H1 (cell line): ENCODE data around the gene ZFP82. TPM values are rescaled to one million over a fixed set of nuclear protein-coding genes. Genes with fewer than 3 reads are reported as not detected.

Source experiments
- BACH1 ChIP-seq: IDR thresholded peaks from 2 replicates; pipeline ENCODE4 v1.6.1; 2012; ENCODE audit warnings: low read length, improper control_type of control experiment
- CBX5 ChIP-seq: fragments of 300-800, 300-1000 bp; sonication (generic); IDR thresholded peaks from 2 replicates; pipeline ENCODE4 v1.7.1; 2016; ENCODE audit warnings: antibody characterized with exemption, low read length, low read depth
- CHD2 ChIP-seq: IDR thresholded peaks from 2 replicates; pipeline ENCODE4 v1.6.1; 2012; ENCODE audit warnings: low read length, improper control_type of control experiment
- GTF2F1 ChIP-seq: IDR thresholded peaks from 2 replicates; pipeline ENCODE4 v1.6.1; 2012; ENCODE audit warnings: low read depth, low read length, improper control_type of control experiment, borderline replicate concordance
- JUN ChIP-seq: IDR thresholded peaks from 2 replicates; pipeline ENCODE4 v1.6.1; 2011; ENCODE audit warnings: low read depth, mild to moderate bottlenecking, improper control_type of control experiment, low read length
- KDM1A ChIP-seq: fragments of 200-600, 300-600 bp; sonication (generic); IDR thresholded peaks from 2 replicates; pipeline ENCODE4 v1.7.1; 2016; ENCODE audit warnings: mild to moderate bottlenecking, low read length, borderline replicate concordance
- KDM5A ChIP-seq: fragments of 200-600 bp; IDR thresholded peaks from 2 replicates; pipeline ENCODE4 v1.7.1; 2012; ENCODE audit warnings: mild to moderate bottlenecking, low read length, inconsistent platforms, mixed read lengths
- MAFK ChIP-seq: IDR thresholded peaks from 2 replicates; pipeline ENCODE4 v1.6.1; 2012; ENCODE audit warnings: low read depth, mild to moderate bottlenecking, improper control_type of control experiment, low read length
- POLR2AphosphoS5 ChIP-seq: IDR thresholded peaks from 2 replicates; pipeline ENCODE4 v1.6.1; 2011; ENCODE audit warnings: low read depth, low read length
- RNF2 ChIP-seq: fragments of 200-900, 300-1000 bp; sonication (generic); IDR thresholded peaks from 2 replicates; pipeline ENCODE4 v1.7.1; 2016; ENCODE audit warnings: borderline replicate concordance, low read depth, mild to moderate bottlenecking, antibody characterized with exemption, low read length; ENCODE audit not compliant: poor library complexity, severe bottlenecking; ENCODE audit errors: missing control alignments
- SIN3A ChIP-seq, 2 experiments: IDR thresholded peaks in 1 of 2; conservative IDR thresholded peaks in 1 of 2; 2 replicates each; pipeline ENCODE4 v1.6.1; 2011 to 2012; ENCODE audit warnings: low read length in 2 of 2, improper control_type of control experiment in 1 of 2, low read depth in 1 of 2, mild to moderate bottlenecking in 1 of 2
- SIX5 ChIP-seq: IDR thresholded peaks from 2 replicates; pipeline ENCODE4 v1.6.1; 2011; ENCODE audit warnings: mild to moderate bottlenecking, low read depth, low read length
- ZNF274 ChIP-seq: IDR thresholded peaks from 2 replicates; pipeline ENCODE4 v1.7.0; 2012; ENCODE audit warnings: low read length, borderline replicate concordance; ENCODE audit errors: extremely low read depth
- polyA plus RNA-seq, 7 experiments: library from polyadenylated mRNA; depleted of rRNA in 3 of 7; stranded (reverse) in 5 of 7; unstranded in 2 of 7; fragments of >200 nt in 5 of 7; fragments of 200-250 nt in 2 of 7; gene quantifications; 1 replicate in 5 of 7; 2 replicates in 1 of 7; 4 replicates in 1 of 7; pipeline versions ENCODE4 v1.2.1 to v1.2.3, GENCODE V29; 2011 to 2013; ENCODE audit warnings: missing spikeins in 2 of 7, mixed read lengths in 2 of 7
- total RNA-seq: library from RNA; stranded (reverse); fragmentation: NEBNext Ultra II Directional; extraction: Animal tissue kit (Norgen Biotek cat#: 25700); gene quantifications from 2 replicates; pipeline ENCODE4 v1.2.1, GENCODE V29; 2021
- TF ChIP-seq, protein P1 (sequence below): IDR thresholded peaks from 2 replicates; pipeline ENCODE4 v1.6.1; 2012; ENCODE audit warnings: inconsistent platforms
- TF ChIP-seq, protein P2 (sequence below): IDR thresholded peaks from 2 replicates; pipeline ENCODE4 v1.6.1; 2011; ENCODE audit warnings: low read depth, mild to moderate bottlenecking, low read length; ENCODE audit not compliant: insufficient read depth

The ZFP82 gene
- total and polyA plus RNA-seq, 2 of the 8 experiments (the other 6 are each of a cell fraction or from before 2014, with no cell fraction given) = 4.8 to 16.5 TPM

DNA sequence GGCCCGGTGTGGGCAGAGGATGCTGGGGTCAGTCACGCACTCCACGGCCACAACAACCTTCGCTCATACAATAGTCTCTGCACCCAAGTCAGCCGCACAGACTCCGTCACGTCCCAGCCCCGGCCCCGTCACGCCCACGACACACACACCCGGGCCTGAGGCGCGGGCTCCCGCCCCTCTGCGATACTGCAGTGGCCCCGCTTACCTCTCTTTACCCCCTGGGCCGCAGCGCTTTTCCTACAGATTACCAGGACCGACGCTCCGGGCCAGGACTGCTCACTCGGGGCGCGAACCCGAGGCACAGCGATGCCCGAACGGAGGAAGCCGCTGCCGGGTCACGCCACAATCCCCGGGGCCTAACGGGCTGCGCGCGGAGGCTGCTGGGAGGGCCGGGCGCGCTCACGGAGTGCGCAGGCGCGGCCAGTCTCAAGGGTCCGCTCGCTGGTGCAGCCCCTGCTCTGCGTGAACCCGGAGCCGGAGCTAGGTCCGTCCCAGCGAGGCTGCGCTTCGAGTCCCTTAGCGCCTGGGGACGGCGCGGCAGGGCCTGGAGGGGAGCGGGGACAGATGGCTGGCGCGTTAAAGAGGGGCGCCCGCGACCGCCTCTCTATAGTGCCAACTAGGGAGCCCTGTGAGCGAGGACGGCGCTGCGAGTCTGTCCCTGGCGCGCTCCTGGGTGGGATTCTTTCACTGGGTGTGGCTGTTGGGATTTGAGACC, at the start of gene ZFP82 (continued):
- TF ChIP-seq BACH1 (0 out of 2 replicates have a peak, but pooled peaks have one; percentile 13), CHD2 (no peak), JUN (no peak), RNF2 (no peak), KDM5A (no peak), MAFK (no peak), POLR2AphosphoS5 (peak; percentile 59; the same call in 1 of the 2 replicates), KDM1A (no peak), SIN3A (conservative IDR thresholded peaks at IDR 0.05 in 1 of 2, IDR thresholded peaks at IDR 0.05 in 1 of 2; ENCODE audit: low read depth in 1 of 2, low read length in 2 of 2) (no peak), CBX5 (no peak), GTF2F1 (no peak), SIX5 (no peak), ZNF274 (no peak)
- TF ChIP-seq, protein P1, sequence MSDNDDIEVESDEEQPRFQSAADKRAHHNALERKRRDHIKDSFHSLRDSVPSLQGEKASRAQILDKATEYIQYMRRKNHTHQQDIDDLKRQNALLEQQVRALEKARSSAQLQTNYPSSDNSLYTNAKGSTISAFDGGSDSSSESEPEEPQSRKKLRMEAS = peak; percentile 76; the same call in 1 of the 2 replicates
- TF ChIP-seq, protein P2, sequence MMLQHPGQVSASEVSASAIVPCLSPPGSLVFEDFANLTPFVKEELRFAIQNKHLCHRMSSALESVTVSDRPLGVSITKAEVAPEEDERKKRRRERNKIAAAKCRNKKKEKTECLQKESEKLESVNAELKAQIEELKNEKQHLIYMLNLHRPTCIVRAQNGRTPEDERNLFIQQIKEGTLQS = no peak
